Activated T-cell treated with anti-CD3 and anti-CD28 coated beads for 4 hours (primary cell): ENCODE measurements around the gene RBMX.
"Not testable (repeated sequence)": the region's sequence is repeated elsewhere in the genome, so short reads cannot be mapped to it uniquely, and the experiment has no call there.

ENCODE experiments used
- DNase-seq: peaks from one replicate; pipeline ENCODE4 v3.0.0-alpha.2; 2020

The RBMX gene

GRCh38 chrX:136880452-136881013, at the start of gene RBMX:
RBMX (minus strand) TSS chrX:136880725; CDS start chrX:136879427, 1,298 bp downstream.
- DNase-seq = peak; percentile 86

- DNase-seq = not testable (repeated sequence)
Measured at GRCh38 chrX:136921438-136921837, 40.9 kb upstream of the RBMX start.

- no peak for DNase-seq
Measured at GRCh38 chrX:136920001-136920400, 39.5 kb upstream of the RBMX start.

GRCh38 chrX:136916827-136917226, 36.3 kb upstream of the RBMX start:
- DNase-seq = no peak

- DNase-seq = not testable (repeated sequence)
Measured at GRCh38 chrX:136911661-136912060, 31.1 kb upstream of the RBMX start.

GRCh38 chrX:136911253-136911652, 30.7 kb upstream of the RBMX start:
- no peak for DNase-seq

GRCh38 chrX:136910565-136911035, 30.1 kb upstream of the RBMX start:
- DNase-seq = no peak

- peak; percentile 49 for DNase-seq
Measured at GRCh38 chrX:136909706-136910564, 29.4 kb upstream of the RBMX start.

- DNase-seq = peak; percentile 61
Measured at GRCh38 chrX:136909119-136909705, 28.7 kb upstream of the RBMX start.

GRCh38 chrX:136907621-136908020, 27.1 kb upstream of the RBMX start:
- DNase-seq = no peak

GRCh38 chrX:136906921-136907510, 26.5 kb upstream of the RBMX start:
- no peak for DNase-seq

GRCh38 chrX:136904067-136904466, 23.5 kb upstream of the RBMX start:
- not testable (repeated sequence) for DNase-seq

- not testable (repeated sequence) for DNase-seq
Measured at GRCh38 chrX:136900071-136900470, 19.5 kb upstream of the RBMX start.

- no peak for DNase-seq
Measured at GRCh38 chrX:136899221-136899620, 18.7 kb upstream of the RBMX start.

GRCh38 chrX:136898752-136899151, 18.2 kb upstream of the RBMX start:
- not testable (repeated sequence) for DNase-seq

- no peak for DNase-seq
Measured at GRCh38 chrX:136896121-136896914, 15.8 kb upstream of the RBMX start.

GRCh38 chrX:136892412-136892811, 11.9 kb upstream of the RBMX start:
- no peak for DNase-seq

- DNase-seq = not testable (repeated sequence)
Measured at GRCh38 chrX:136890596-136890995, 10.1 kb upstream of the RBMX start.

GRCh38 chrX:136889269-136889668, 8.7 kb upstream of the RBMX start:
- DNase-seq = no peak

GRCh38 chrX:136880003-136880451, 498 bp downstream of the RBMX start:
- peak; percentile 13 for DNase-seq

- no peak for DNase-seq
Measured at GRCh38 chrX:136879001-136879687, 1.4 kb downstream of the RBMX start.

GRCh38 chrX:136878423-136878822, 2.1 kb downstream of the RBMX start:
- DNase-seq = no peak
